RWPE2 (cell line): Measurements from ENCODE around the gene STRBP.
"Not testable (repeated sequence)": the region's sequence is repeated elsewhere in the genome, so short reads cannot be mapped to it uniquely, and the experiment has no call there.

Experiments
- ATAC-seq: fragments of 200-7000 bp; cut with Tn5 transposase; 3 replicates; pipeline ENCODE4 v1.9.1; 2021; ENCODE audit warnings: low read depth
- DNase-seq: peaks from one replicate; pipeline ENCODE4 v3.0.0-alpha.2; 2020; ENCODE audit warnings: low spot score
- H3K27ac ChIP-seq: fragments of 450-650 bp; 2 replicates; pipeline ENCODE4 v1.5.1; 2017; ENCODE audit warnings: mild to moderate bottlenecking; ENCODE audit not compliant: poor library complexity, severe bottlenecking
- H3K27me3 ChIP-seq: fragments of 250-450 bp; sonication (Bioruptor Pico); 2 replicates; pipeline ENCODE4 v1.5.1; 2021; ENCODE audit warnings: mild to moderate bottlenecking, moderate library complexity; ENCODE audit not compliant: insufficient read depth, poor library complexity, severe bottlenecking
- H3K36me3 ChIP-seq: fragments of 250-450 bp; sonication (Bioruptor Pico); 2 replicates; pipeline ENCODE4 v1.5.1; 2020; ENCODE audit warnings: low read depth, mild to moderate bottlenecking, moderate library complexity
- H3K4me1 ChIP-seq: fragments of 250-450 bp; sonication (Bioruptor Pico); 2 replicates; pipeline ENCODE4 v1.5.1; 2021; ENCODE audit warnings: mild to moderate bottlenecking, moderate library complexity; ENCODE audit not compliant: insufficient read depth, poor library complexity, severe bottlenecking
- H3K4me3 ChIP-seq: fragments of 250-450 bp; sonication (Bioruptor Pico); 2 replicates; pipeline ENCODE4 v1.5.1; 2021; ENCODE audit warnings: mild to moderate bottlenecking, moderate library complexity; ENCODE audit not compliant: severe bottlenecking
- H3K9me3 ChIP-seq: fragments of 250-450 bp; sonication (Bioruptor Pico); 2 replicates; pipeline ENCODE4 v1.5.1; 2021; ENCODE audit warnings: mild to moderate bottlenecking, moderate library complexity; ENCODE audit not compliant: severe bottlenecking
- TF ChIP-seq, protein P1 (sequence below): fragments of 450-650 bp; IDR thresholded peaks from one replicate; pipeline ENCODE4 v1.5.1; 2017; ENCODE audit warnings: mild to moderate bottlenecking, moderate library complexity; ENCODE audit not compliant: poor library complexity, severe bottlenecking

Gene STRBP

GRCh38 chr9:123302348-123303214 lies 34.2 kb upstream of the STRBP start:
- H3K36me3 ChIP-seq: no peaks in the 10 kb centered on the region
- DNase-seq (no peak), ATAC-seq (no peak)
- H3K27ac ChIP-seq: no peak overlapping the region
- H3K27me3 ChIP-seq: no peaks in the 10 kb centered on the region
- no peak overlapping the region for H3K4me3 ChIP-seq
- no peaks in the 10 kb centered on the region for H3K9me3 ChIP-seq
- TF ChIP-seq, protein P1, sequence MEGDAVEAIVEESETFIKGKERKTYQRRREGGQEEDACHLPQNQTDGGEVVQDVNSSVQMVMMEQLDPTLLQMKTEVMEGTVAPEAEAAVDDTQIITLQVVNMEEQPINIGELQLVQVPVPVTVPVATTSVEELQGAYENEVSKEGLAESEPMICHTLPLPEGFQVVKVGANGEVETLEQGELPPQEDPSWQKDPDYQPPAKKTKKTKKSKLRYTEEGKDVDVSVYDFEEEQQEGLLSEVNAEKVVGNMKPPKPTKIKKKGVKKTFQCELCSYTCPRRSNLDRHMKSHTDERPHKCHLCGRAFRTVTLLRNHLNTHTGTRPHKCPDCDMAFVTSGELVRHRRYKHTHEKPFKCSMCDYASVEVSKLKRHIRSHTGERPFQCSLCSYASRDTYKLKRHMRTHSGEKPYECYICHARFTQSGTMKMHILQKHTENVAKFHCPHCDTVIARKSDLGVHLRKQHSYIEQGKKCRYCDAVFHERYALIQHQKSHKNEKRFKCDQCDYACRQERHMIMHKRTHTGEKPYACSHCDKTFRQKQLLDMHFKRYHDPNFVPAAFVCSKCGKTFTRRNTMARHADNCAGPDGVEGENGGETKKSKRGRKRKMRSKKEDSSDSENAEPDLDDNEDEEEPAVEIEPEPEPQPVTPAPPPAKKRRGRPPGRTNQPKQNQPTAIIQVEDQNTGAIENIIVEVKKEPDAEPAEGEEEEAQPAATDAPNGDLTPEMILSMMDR: no peak
- no peaks in the 10 kb centered on the region for H3K4me1 ChIP-seq

DNA sequence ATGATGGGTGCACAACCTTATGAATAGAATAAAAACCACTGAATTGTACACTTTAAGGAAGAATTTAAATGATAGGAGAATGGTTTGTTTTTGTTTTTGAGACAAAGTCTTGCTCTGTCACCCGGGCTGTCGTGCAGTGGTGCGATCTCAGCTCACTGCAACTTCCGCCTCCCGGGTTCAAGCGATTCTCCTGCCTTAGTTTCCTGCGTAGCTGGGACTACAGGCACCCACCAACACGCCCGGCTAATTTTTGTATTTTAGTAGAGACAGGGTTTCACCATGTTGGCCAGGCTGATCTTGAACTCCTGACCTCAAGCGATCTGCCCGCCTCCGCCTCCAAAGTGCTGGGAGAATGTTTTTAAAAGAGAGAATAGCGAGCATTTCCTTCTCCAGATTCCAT lies 33.5 kb upstream of the STRBP start:
- not testable (repeated sequence) for H3K27me3 ChIP-seq, H3K9me3 ChIP-seq, ATAC-seq, DNase-seq, H3K4me3 ChIP-seq, H3K4me1 ChIP-seq, H3K27ac ChIP-seq, H3K36me3 ChIP-seq

GRCh38 chr9:123300554-123300953 lies 32.2 kb upstream of the STRBP start:
- no peak for ATAC-seq
- H3K9me3 ChIP-seq: no peaks in the 10 kb centered on the region
- H3K4me1 ChIP-seq: no peaks in the 10 kb centered on the region

DNA sequence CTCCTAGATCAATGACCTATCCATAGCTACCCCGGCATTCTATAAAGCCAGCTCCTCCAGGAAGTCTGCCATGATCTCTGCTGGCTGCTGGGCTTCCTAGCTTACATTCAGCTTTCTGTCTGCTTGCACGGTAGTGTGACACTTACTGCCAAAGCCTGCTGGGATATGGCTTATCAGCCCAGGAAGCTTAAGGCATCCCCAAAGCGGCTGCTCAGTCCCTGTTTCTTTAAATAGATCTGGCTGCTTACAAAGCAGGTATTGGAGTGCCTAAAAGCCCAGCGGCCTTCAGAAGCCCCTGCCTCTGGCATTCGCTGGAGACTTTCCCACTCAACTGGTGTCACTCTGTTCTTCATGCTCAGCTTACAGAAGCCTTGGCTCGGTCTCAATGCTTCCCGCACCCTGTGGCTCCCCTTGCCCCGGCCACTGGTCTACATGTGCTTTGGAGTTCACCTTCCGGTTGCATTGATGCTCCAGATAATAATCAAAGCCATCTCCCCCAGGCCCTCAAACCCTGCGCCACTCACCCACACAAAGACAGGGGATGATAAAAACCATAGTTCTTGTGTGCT lies 31.3 kb upstream of the STRBP start:
- no peak overlapping the region for H3K4me3 ChIP-seq
- no peaks in the 10 kb centered on the region for H3K36me3 ChIP-seq
- H3K4me1 ChIP-seq: no peaks in the 10 kb centered on the region
- H3K27me3 ChIP-seq: no peaks in the 10 kb centered on the region
- no peaks in the 10 kb centered on the region for H3K9me3 ChIP-seq
- no peak overlapping the region for H3K27ac ChIP-seq
- ATAC-seq: no peak
- TF ChIP-seq, protein P1: no peak
- DNase-seq: no peak

More at GRCh38 chr9:123300554-123300953, 32.2 kb upstream of the STRBP start:
- H3K4me3 ChIP-seq: no peak overlapping the region
- H3K27ac ChIP-seq: no peak overlapping the region
- H3K36me3 ChIP-seq: no peaks in the 10 kb centered on the region
- DNase-seq: no peak
- no peaks in the 10 kb centered on the region for H3K27me3 ChIP-seq
- TF ChIP-seq, protein P1: no peak

GRCh38 chr9:123296174-123296573 lies 27.8 kb upstream of the STRBP start:
- Histone ChIP-seq H3K4me1 (no peaks in the 10 kb centered on the region), H3K4me3 (no peak overlapping the region), H3K36me3 (no peaks in the 10 kb centered on the region), H3K9me3 (no peaks in the 10 kb centered on the region), H3K27ac (no peak overlapping the region), H3K27me3 (no peaks in the 10 kb centered on the region)
- DNase-seq (no peak), ATAC-seq (no peak)
- TF ChIP-seq, protein P1: no peak
